Activated T-helper 1 cell treated with anti-CD3 and anti-CD28 coated beads, Interleukin-12 subunit alpha, Interleukin-12 subunit beta, Interleukin-2, Interleukin-4 antibody, amounts not matched to agents 30 ng/mL and 10 ng/mL and 1 ng/mL, durations not matched to agents 14 hours and 24 hours and 36 hours (primary cell): ENCODE measurements around the gene ZNF772. TPM values are rescaled to one million over a fixed set of nuclear protein-coding genes. Genes with fewer than 3 reads are reported as not detected.

Experiments used
- DNase-seq: peaks from one replicate; pipeline ENCODE4 v3.0.0; 2021; ENCODE audit warnings: low spot score
- H3K27ac Mint-ChIP-seq: one replicate; pipeline ENCODE4 v1.8.0; 2021; ENCODE audit warnings: mild to moderate bottlenecking, mixed read lengths
- H3K27me3 Mint-ChIP-seq: one replicate; pipeline ENCODE4 v1.8.0; 2022; ENCODE audit warnings: mild to moderate bottlenecking, moderate library complexity, mixed read lengths; ENCODE audit not compliant: insufficient read depth
- H3K36me3 Mint-ChIP-seq: one replicate; pipeline ENCODE4 v1.8.0; 2021; ENCODE audit warnings: low read depth, mixed read lengths
- H3K4me1 Mint-ChIP-seq: one replicate; pipeline ENCODE4 v1.8.0; 2021; ENCODE audit warnings: low read depth, mixed read lengths
- H3K4me3 Mint-ChIP-seq: one replicate; pipeline ENCODE4 v1.8.0; 2021; ENCODE audit warnings: mild to moderate bottlenecking, moderate library complexity, mixed read lengths
- H3K9me3 Mint-ChIP-seq: one replicate; pipeline ENCODE4 v1.8.0; 2021; ENCODE audit warnings: mixed read lengths
- intact Hi-C: fragments of 100-400 bp; cut with micrococcal nuclease; formaldehyde crosslinking; loops from one replicate; pipeline ENCODE4 v1.15.1; 2024
- total RNA-seq: library from RNA; stranded (reverse); gene quantifications from 2 replicates; pipeline ENCODE4 v1.2.3, GENCODE V29; 2022

Gene ZNF772
- total RNA-seq, 1 donor from 2014 or later, result 2.4 TPM

DNA sequence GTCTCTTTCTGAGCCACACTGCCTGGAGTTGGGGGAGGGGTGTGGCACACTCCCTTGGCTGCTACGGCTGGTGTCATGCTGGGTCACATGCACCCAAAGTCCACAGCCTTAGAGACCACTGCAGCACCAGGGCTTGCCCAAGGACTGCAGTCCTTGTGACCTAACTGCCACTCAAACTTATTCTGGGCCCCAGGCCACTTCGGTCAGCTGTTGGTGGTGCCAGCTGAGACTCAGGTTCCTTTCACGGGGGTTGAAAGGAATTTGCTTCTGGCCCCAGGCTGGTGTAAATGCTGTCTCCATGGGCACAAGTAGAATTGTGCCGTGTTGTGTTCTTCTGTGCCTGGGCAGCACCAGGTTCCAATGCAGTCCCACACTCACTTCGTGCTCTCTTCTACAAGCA is 10.9 kb downstream of the ZNF772 start:
- DNase-seq, result no peak
- no peak overlapping the region for H3K27ac Mint-ChIP-seq
- intact Hi-C loops, result no loop called here
- no peaks in the 10 kb centered on the region for H3K27me3 Mint-ChIP-seq
- peaks cover 67% of the 10 kb centered on the region for H3K9me3 Mint-ChIP-seq
- H3K4me3 Mint-ChIP-seq, result no peak overlapping the region
- no peaks in the 10 kb centered on the region for H3K4me1 Mint-ChIP-seq
- peaks cover 3% of the 10 kb centered on the region for H3K36me3 Mint-ChIP-seq

DNA sequence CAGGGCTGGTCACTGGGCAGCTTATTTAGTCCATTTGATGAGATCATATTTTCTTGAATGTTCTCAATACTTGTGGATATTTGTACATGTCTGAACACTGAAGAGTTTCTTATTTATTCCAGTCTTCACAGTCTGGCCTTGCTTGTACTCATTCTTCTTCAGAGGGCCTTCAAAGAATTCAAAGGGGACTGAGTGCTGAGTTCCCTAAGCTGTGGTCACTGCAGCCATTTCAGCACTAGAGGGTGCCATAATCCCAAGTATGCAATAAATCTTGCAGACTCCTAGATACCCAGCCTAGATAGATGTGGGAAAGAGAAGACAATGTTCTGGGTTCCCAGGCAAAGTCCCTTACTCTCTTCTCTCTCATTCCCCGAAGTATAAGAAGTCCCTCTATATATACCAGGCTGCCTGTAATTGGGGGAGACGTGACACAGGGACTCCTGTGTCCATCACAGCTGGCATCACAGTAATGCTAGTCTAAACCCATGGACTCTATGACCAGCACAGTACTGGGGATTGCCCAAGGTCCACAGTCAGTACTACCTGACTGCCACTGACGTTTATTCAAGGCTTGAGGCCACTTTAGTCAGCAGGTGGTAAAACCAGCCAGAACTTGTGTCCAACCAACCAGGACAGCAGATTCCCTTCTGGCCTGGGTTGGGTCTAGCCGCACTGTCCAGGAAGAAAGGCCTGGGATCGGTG is 11.5 kb downstream of the ZNF772 start:
- Mint-ChIP-seq H3K4me3 (no peak overlapping the region), H3K36me3 (peaks cover 1% of the 10 kb centered on the region), H3K27me3 (no peaks in the 10 kb centered on the region), H3K27ac (no peak overlapping the region), H3K4me1 (no peaks in the 10 kb centered on the region), H3K9me3 (peaks cover 67% of the 10 kb centered on the region)
- intact Hi-C loops, result loop anchor here (1.0 kb wide), 1 partner anchor 689 kb away; no protein-coding TSS in a partner anchor
- peak; percentile 19 for DNase-seq

DNA sequence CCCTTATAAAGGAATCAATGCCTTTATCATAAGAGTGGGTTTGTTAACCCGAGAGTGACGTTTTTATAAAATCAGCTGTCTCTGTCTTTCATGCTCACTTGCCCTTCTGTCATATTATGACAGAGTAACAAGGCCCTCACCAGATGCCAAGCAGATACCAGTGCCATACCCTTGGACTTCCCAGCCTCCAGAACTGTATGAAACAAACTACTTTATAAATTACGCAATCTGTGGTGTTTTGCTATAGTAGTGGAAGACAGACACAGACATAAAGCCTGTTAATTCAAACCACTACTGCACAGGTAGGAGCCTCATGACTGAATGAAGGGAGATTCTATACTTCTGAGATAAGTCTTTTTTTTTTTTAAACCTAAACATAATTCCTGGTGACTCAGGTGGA is 25.1 kb downstream of the ZNF772 start:
- peaks cover 57% of the 10 kb centered on the region for H3K9me3 Mint-ChIP-seq
- H3K4me3 Mint-ChIP-seq, result no peak overlapping the region
- intact Hi-C loops, result no loop called here
- H3K36me3 Mint-ChIP-seq, result peaks cover 3% of the 10 kb centered on the region
- no peak for DNase-seq
- no peak overlapping the region for H3K27ac Mint-ChIP-seq
- no peaks in the 10 kb centered on the region for H3K27me3 Mint-ChIP-seq
- H3K4me1 Mint-ChIP-seq, result no peaks in the 10 kb centered on the region

- Mint-ChIP-seq H3K27ac (no peak overlapping the region), H3K36me3 (peaks cover 62% of the 10 kb centered on the region), H3K27me3 (no peaks in the 10 kb centered on the region), H3K4me3 (no peak overlapping the region), H3K9me3 (peaks cover 72% of the 10 kb centered on the region), H3K4me1 (no peaks in the 10 kb centered on the region)
- intact Hi-C loops, result no loop called here
- DNase-seq, result no peak
These were observed 34.2 kb downstream of the ZNF772 start for GRCh38 chr19:57443121-57443696.

GRCh38 chr19:57441979-57442752 is 35.2 kb downstream of the ZNF772 start:
- Mint-ChIP-seq H3K9me3 (peaks cover 72% of the 10 kb centered on the region), H3K4me1 (no peaks in the 10 kb centered on the region), H3K27ac (no peak overlapping the region), H3K36me3 (peaks cover 67% of the 10 kb centered on the region), H3K4me3 (no peak overlapping the region), H3K27me3 (no peaks in the 10 kb centered on the region)
- DNase-seq, result no peak
- intact Hi-C loops, result no loop called here

GRCh38 chr19:57438925-57439324 is 38.4 kb downstream of the ZNF772 start:
- intact Hi-C loops, result loop anchor here (5.0 kb wide), 1 partner anchor 1047 kb away; the partner anchor contains the start of gene ZNF582
- H3K27ac Mint-ChIP-seq, result no peak overlapping the region

GRCh38 chr19:57437931-57438330 is 39.4 kb downstream of the ZNF772 start:
- no peak overlapping the region for H3K27ac Mint-ChIP-seq
- H3K4me1 Mint-ChIP-seq, result peaks cover 23% of the 10 kb centered on the region
- peaks cover 58% of the 10 kb centered on the region for H3K9me3 Mint-ChIP-seq
- intact Hi-C loops, result loop anchor here (5.0 kb wide), 1 partner anchor 1046 kb away; the partner anchor contains the start of gene ZNF582
- no peaks in the 10 kb centered on the region for H3K27me3 Mint-ChIP-seq
- H3K4me3 Mint-ChIP-seq, result no peak overlapping the region
- peaks cover 57% of the 10 kb centered on the region for H3K36me3 Mint-ChIP-seq
- DNase-seq, result no peak

More at GRCh38 chr19:57438925-57439324, 38.4 kb downstream of the ZNF772 start:
- peaks cover 64% of the 10 kb centered on the region for H3K9me3 Mint-ChIP-seq
- H3K4me1 Mint-ChIP-seq, result peaks cover 23% of the 10 kb centered on the region
- H3K27me3 Mint-ChIP-seq, result no peaks in the 10 kb centered on the region
- H3K4me3 Mint-ChIP-seq, result no peak overlapping the region
- peaks cover 67% of the 10 kb centered on the region for H3K36me3 Mint-ChIP-seq
- no peak for DNase-seq

DNA sequence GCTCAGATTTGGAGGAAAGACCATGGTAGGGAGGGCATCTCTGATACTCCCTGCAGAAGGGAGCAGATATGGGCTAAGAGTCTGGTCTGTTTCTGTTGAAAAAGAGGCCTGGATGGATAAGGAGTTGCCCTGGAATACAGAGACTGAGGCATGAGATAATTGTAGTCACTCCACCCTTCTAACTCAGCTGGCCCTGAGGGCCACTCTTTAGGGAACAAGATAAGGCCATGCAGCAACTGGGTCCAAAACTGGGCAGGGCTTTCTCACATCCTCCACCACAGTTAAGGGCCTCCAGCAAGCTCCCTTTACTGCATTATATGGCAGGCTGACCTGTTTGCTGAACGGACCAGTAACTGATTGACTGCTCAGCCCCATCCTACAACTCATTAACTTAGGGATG is 40.9 kb downstream of the ZNF772 start:
- peak overlapping the region; percentile 93 for H3K4me3 Mint-ChIP-seq
- peak overlapping the region; percentile 95 for H3K27ac Mint-ChIP-seq
- no peaks in the 10 kb centered on the region for H3K27me3 Mint-ChIP-seq
- H3K36me3 Mint-ChIP-seq, result peaks cover 47% of the 10 kb centered on the region
- H3K4me1 Mint-ChIP-seq, result peaks cover 23% of the 10 kb centered on the region
- intact Hi-C loops, result loop anchor here (5.0 kb wide), 1 partner anchor 1044 kb away; the partner anchor contains the start of gene ZNF582
- peaks cover 52% of the 10 kb centered on the region for H3K9me3 Mint-ChIP-seq
- DNase-seq, result no peak

DNA sequence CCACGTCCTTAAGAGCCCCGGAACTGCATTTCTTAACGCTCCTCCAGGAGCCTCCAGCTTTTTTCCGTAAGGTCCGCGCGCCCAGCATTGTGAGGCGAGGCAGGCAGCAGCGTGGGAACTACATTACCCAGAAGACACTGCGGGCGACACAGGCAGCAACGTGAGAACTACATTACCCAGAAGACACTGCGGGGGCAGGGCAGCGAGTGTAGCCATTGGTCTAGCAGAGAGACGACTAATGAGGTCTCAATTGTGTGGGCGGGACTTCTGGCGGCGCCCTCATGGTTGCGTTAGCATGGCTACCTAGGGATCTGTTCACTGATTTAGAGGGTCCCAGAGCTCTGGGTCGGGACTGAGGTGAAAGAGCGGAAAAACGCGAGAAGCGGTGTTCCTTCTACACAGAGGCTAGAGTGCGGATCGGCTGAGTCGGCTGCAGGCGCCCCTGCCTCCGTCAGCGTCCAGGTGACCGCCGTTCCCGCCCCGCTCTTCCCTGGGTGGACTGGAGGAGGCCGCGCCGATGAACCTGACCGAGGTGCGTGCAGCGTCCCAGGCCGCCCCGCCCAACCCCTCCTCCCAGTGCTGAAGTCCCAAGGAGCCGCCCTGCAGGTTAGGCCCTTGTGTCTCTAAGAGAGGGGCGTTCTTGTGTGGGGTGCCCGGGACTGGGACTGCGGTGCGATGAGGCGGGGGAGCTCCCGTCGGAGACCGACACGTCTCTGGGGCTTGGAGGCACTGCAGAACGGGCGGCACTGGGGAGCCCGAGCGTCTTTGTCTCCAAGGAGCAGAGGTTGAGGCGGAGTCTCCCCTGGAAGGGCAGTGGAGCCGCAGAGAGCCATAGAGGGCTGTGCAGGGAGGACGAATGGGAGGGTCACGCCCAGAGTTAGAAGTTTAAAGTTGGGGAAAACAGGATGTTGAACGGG is 42.0 kb downstream of the ZNF772 start, which contains the start of gene ZNF749:
ZNF749 (plus strand) TSS at position 264 of the 917 bp plus-strand sequence; CDS start at position 518, 254 bp downstream.
- Mint-ChIP-seq H3K9me3 (peaks cover 52% of the 10 kb centered on the region), H3K36me3 (peaks cover 44% of the 10 kb centered on the region)

DNA sequence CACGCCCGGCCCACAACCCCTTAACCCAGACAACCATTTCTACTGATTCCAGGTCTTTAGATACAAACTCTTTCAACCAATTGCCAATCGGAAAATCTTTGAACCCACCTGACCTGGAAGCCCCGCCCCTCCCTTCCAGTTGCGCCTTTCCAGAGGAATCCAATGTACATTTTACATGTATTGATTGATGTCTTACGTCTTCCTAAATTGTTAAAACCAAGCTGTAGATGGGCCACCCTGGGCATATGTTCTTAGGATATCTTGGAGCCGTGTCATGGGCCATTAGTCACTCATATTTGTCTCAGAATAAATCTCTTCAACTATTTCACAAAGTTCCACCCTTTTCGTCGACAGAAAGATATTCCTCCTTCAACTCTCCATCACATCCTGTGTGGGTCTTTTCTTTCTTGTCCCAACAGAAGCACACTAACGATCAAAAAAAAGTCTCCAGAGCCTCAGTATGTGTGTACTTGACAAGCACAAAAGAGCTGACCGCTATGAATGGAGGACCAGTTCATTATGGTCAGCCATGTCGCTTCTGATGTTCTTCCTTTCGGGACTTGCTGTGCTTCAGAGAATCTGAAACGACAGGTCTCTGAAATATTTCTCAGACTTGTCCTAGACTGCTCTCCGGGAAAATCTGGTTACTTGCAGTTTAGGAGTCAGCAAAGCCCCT is 42.8 kb downstream of the ZNF772 start:
- Mint-ChIP-seq H3K36me3 (peaks cover 36% of the 10 kb centered on the region), H3K27me3 (no peaks in the 10 kb centered on the region), H3K9me3 (peaks cover 48% of the 10 kb centered on the region), H3K4me1 (peaks cover 23% of the 10 kb centered on the region), H3K4me3 (peak overlapping the region; percentile 93), H3K27ac (peak overlapping the region; percentile 95)
- intact Hi-C loops, result loop anchor here (1.0 to 5.0 kb wide), 25 partner anchors 23 to 1042 kb away; partner anchors contain the start of genes TRAPPC2B, ZNF134, ZNF17 and ZNF211
- no peak for DNase-seq

More for the DNA sequence above, 42.0 kb downstream of the ZNF772 start, which contains the start of gene ZNF749:
- H3K27ac Mint-ChIP-seq, result peak within 1 kb of the TSS; percentile 95
- H3K27me3 Mint-ChIP-seq, result no peaks in the 10 kb centered on the region
- peak within 1 kb of the TSS; percentile 93 for H3K4me3 Mint-ChIP-seq
- peak; percentile 95 for DNase-seq
- H3K4me1 Mint-ChIP-seq, result peaks cover 23% of the 10 kb centered on the region
- intact Hi-C loops, result loop anchor here (1.0 to 5.0 kb wide), 25 partner anchors 24 to 1043 kb away; partner anchors contain the start of genes TRAPPC2B, ZNF134, ZNF17 and ZNF211

- Mint-ChIP-seq H3K4me3 (no peak overlapping the region), H3K4me1 (no peaks in the 10 kb centered on the region), H3K27ac (no peak overlapping the region), H3K36me3 (peaks cover 54% of the 10 kb centered on the region), H3K27me3 (no peaks in the 10 kb centered on the region), H3K9me3 (peaks cover 57% of the 10 kb centered on the region)
- intact Hi-C loops, result no loop called here
- DNase-seq, result no peak
These were observed 56.3 kb downstream of the ZNF772 start for GRCh38 chr19:57421037-57421436.
